CD4-positive, alpha-beta T cell treated with Interferon alpha-2 for 1 hour (primary cell): Measurements from ENCODE around the gene RBCK1.

Experiments
- DNase-seq, 2 donors: peaks; one replicate each; pipeline ENCODE4 v3.0.0-alpha.2; 2020 to 2022

The RBCK1 gene

DNA sequence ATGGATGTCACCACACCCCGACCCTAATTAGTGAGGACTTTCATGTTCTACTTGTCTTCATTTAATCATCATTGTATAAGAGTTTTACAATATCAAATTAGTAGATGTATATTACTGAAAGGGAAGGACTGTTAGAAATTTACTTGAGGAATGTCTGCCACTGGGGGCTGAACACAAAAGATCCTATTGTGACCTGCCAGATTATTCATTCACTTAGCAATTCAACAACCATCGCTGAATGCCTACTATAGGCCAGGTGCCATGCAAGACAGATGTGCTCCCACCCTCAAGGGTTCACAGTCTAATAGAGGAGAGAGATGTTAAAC, 8.0 kb upstream of the RBCK1 start:
- no peak for DNase-seq

- no peak for DNase-seq
Observed at GRCh38 chr20:400454-401275, 7.4 kb upstream of the RBCK1 start.

GRCh38 chr20:401682-402495, 6.2 kb upstream of the RBCK1 start:
- no peak for DNase-seq

DNA sequence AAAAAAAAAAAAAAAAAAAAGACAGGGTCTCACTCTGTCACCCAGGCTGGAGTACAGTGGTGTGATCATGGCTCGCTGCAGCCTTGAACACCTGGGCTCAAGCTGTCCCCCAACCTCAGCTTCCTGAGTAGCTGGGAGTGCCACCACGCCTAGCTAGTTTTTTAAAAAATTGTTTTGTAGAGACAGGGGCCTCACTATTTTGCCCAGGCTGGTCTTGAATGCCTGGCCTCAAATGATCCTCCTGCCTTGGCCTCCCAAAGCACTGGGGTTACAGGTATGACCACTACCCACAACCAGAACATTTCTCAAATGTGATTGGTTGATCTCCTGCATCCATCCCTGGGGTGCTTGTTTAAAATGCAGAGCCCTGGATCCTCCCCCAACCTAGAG, 5.6 kb upstream of the RBCK1 start:
- no peak for DNase-seq

DNA sequence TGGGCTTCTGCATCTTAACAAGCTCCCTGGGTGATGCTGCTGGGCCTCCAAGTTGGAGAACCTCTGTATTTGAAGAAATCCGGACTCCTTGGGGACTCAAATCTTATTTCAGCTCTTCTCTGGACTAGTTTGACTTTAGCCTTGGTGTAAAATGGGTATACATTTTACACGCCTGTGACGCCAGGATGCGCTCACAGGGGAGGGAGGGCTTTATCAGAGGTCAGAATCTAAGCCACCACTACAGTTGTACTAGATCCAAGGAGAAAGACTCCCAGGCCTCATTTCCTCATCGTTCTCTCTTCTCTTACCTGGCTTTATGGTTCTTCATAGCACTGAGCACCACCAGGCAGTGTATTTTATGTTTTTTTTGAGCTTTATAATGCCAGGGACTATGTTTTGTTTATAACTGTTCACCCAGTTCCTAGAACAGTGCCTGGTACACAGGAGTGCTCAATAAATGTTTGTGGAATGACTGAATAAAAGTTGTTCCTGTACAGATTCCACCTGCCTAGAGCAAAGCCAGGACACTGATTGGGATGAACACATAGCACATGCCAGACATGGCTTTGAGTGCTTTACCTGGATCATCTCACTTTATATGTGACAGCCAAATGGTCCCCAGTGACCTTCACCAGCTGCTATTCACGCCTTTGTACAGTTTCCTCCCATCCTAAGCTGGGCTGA, 5.1 kb upstream of the RBCK1 start:
- DNase-seq, result no peak

GRCh38 chr20:403582-403957, 4.5 kb upstream of the RBCK1 start:
- no peak for DNase-seq

DNA sequence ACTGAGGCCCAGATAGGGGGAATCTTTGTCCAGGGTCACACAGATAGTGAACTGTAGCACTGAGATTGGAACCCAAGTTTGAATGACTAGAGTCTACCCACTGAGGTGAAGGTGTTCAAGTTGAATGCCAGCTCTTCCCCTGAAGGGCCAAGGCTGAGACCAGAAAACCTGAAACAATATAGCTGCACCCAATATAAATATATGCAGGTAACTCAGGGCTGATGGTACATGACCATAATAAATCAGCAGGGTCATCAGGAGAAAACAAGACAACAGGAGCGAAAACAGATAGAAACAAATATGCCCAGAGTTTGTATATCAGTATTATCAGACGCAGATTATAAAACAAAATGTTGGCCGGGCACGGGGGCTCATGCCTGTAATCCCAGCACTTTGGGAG, 4.0 kb upstream of the RBCK1 start:
- DNase-seq, result no peak

DNA sequence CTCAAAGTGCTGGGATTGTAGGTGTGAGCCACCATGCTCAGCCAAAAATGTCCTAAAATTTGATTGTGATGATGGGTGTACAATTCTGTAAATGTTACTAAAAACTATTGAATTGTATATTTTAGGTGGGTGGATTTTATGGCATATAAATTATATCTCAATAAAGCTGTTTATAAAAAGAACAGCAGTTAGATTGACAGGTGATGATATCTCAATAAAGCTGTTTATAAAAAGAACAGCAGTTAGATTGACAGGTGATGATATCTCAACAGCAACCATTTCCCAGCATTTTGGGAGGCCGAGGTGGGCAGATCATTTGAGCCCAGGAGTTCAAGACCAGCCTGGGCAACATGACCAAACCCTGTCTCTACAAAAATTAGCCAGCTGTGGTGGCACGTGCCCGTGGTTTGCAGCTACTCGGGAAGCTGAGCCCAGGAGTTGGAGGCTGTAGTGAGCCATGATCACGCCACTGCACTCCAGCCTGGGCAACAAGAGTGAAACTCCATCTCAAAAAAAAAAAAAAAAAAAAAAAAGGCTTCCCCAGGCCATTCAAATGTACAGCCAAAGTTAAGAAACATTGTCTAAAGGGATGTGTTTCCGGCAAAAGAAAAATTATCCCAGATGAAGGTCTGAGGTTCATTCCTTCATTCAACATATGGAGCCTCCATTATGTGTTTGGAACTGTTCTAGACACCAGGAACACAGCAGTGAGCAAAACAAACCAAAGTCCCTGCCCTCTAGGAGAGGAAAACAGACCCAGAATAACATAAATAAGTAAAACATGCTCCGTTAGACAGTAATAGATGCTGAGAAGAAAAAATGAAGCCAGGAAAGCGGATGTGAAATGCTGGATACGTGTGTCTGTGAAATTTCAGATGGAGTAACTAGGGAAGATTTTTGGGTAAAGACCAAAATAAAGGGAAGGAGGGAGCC, 1.6 kb upstream of the RBCK1 start:
- DNase-seq, result no peak

DNA sequence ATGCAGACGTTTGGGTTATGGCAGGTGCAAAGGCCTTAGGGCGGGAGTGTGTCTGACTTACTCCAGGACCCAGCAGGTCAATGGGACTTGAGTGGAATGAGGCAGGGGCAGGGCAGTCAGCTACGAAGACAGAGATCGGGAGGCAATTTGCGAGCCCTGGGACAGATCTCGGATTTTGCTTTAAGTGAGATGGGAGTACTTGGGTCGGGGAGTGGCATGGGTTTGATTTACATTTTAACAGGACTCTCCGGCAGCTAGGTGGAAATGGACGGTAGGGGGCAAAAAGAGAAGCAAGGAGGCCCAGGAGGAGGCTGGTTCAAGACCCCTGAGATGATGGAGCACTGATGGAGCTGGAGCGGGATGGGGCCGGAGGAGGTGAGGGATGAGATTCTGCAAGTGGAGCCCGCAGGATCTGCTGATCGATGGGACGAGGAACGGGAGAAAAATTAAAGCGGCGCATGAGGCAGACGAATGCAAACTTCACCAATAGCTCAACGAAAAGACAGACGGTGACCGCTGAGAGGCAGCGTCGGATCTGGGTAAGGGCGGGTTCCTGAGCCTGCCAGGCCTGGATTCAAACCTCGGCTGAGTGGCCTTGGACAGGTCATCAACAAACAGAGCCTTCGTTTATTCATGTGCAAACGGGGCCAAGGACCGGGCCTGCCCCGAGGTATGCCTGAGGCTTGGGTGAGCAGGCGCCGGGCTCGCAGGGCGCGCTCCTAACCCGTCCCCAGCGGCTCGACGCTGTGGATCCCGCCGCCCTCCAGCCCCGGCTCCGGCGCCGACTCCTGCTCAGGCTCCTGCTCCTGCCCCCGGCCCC, 756 bp upstream of the RBCK1 start:
- peak; percentile 58 to 73 for DNase-seq

- DNase-seq, result peak; percentile 24 to 51
Observed at GRCh38 chr20:408843-409696, 971 bp downstream of the RBCK1 start.

DNA sequence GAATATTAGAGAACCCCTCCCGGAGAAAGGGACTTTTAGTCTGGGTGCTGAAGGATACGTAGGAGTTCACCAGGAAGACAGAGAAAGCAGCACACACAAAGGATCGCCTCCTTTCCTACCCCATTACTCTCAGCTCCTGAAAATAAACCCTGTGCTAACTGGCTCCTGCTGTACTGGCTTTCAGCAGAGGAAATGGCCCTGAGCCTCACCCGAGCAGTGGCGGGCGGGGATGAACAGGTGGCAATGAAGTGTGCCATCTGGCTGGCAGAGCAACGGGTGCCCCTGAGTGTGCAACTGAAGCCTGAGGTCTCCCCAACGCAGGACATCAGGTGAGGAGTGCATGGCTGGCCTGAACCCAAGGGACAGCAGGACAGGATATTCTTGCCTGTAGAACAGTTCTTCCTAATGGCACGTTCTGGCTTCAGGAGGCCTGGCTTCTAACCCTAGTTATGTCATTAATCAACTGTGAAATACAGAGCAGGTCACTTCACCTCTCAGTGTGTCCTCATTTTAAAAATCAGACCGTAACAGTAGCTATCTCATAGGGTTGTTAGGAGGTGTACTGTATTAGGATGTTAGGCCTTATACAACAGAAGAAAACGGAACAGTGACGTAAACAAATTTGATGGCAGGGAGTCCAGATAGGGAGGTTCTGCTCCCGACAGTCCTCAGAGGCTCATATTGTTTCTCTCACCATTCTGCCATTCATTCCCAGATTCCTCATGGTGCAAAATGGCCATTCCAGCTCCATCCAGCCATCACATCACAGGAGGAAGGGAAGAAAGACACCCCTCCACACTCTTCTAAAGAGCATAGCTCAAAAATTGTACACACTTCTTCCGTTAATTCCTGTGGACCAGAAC, 1.8 kb downstream of the RBCK1 start:
- DNase-seq, result peak in 1 of 2 donors; percentile 31

GRCh38 chr20:412081-412480, 4.0 kb downstream of the RBCK1 start:
- no peak for DNase-seq

DNA sequence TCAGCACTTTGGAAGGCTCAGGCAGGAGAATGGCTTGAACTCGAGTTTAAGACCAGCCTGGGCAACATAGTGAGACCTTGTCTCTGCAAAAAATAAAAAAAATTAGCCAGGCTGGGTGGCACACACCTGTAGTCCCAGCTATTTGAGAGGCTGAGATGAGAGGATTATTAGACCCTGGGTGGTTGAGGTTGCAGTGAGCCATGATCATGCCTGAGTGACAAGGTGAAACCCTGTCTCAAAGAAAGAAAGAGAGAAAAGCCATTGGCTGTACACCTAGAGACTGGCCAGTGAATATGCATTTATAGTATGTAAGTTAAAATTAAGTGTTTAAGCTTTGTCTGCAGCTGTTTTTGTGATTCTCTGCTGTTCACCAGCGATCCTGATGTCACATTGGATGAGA, 6.1 kb downstream of the RBCK1 start:
- DNase-seq, result no peak

- no peak for DNase-seq
Observed at GRCh38 chr20:415820-416322, 7.8 kb downstream of the RBCK1 start.

DNA sequence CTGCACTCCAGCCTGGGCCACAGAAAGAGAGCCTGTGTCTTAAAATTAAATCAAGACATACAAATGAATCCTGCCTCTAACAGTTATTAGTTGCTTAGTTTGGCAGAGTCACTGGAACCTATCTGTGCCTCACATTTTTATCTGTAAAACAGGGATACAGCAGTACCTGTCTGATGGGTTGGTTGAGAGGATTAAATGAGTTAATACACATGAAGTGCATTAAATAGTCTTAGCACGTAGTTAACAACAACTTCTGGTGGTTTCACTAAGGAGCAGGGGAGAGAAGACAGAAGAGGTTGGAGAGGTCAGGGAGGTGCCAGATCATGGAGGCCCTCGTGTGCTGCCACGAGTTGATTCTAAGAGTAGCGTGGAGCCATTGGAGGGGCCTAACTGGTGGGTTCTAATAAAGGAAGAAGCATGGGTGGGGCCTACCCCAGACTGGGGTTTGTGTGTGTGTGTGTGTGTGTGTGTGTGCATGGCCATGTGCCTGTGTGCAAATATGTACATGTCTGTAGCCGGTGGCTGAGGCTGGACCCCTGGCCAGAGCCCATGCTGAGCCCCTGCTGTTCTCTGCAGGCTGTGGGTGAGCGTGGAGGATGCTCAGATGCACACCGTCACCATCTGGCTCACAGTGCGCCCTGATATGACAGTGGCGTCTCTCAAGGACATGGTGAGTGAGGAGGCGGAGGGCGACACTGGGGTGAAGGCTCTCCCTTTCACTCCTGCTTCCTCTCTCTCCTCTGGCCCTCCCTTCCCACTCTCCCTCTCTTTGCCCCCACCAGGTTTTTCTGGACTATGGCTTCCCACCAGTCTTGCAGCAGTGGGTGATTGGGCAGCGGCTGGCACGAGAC, 9.1 kb downstream of the RBCK1 start:
- no peak for DNase-seq

DNA sequence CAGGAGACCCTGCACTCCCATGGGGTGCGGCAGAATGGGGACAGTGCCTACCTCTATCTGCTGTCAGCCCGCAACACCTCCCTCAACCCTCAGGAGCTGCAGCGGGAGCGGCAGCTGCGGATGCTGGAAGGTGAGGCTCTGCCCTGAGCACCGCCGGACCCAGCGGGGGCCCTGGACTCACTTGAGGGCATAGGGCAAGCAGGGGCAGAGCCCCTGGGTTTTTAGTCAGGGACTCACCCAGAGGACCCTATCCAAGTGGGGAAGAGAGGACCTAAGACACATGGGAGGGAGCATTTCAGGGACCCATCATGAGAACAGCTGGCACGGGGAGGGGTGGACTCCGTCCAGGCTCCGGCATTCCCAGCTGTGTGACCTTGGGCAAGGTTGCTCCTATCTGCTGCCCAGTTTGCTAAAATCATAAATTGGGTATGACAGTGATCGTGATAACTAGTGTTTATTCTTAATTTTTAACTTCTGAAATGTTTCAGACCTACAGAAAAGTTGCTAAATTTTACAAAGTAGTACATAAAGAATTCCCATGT, 9.8 kb downstream of the RBCK1 start:
- DNase-seq, result no peak

- no peak for DNase-seq
Observed at GRCh38 chr20:418858-419365, 10.8 kb downstream of the RBCK1 start.

- DNase-seq, result peak in 1 of 2 donors; percentile 6
Observed at GRCh38 chr20:419556-420165, 11.6 kb downstream of the RBCK1 start.
